Hematopoietic multipotent progenitor cell (in vitro differentiated cells): ENCODE data around the gene NDUFB2. TPM values are rescaled to one million over a fixed set of nuclear protein-coding genes. Genes with fewer than 3 reads are reported as not detected.
"Not testable (repeated sequence)": the region's sequence is repeated elsewhere in the genome, so short reads cannot be mapped to it uniquely, and the experiment has no call there.

ENCODE experiments used
- DNase-seq, 3 donors: peaks; one replicate each; pipeline ENCODE4 v3.0.0-alpha.2; 2011 to 2015; ENCODE audit warnings: low read depth in 2 of 3, low spot score in 2 of 3
- total RNA-seq: library from RNA; depleted of rRNA; stranded (reverse); fragments of >200 nt; gene quantifications from one replicate; pipeline ENCODE4 v1.2.3, GENCODE V29; 2012

NDUFB2 gene
- total RNA-seq, 1 donor, result 62.5 TPM

DNA sequence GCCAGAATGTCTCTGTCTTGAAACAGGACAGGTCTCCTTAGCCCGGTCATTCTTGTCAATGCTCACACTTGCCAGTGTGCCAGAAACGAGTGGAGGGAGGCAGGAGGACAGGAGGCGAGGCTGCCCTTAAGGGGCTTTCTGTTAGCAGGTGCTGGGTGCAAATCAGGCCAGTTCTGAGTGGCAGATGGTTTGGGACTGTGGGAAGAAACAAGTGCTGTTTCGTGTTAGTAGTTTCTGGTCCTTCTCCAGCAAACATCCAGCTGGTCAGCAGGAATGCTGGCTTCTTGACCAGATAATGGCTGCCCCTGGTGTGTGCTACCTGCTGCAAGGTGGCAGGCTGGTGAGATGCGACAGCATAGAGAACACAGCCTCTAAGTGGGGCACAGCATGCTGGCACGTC lies 8.2 kb upstream of the NDUFB2 start:
- no peak for DNase-seq

DNA sequence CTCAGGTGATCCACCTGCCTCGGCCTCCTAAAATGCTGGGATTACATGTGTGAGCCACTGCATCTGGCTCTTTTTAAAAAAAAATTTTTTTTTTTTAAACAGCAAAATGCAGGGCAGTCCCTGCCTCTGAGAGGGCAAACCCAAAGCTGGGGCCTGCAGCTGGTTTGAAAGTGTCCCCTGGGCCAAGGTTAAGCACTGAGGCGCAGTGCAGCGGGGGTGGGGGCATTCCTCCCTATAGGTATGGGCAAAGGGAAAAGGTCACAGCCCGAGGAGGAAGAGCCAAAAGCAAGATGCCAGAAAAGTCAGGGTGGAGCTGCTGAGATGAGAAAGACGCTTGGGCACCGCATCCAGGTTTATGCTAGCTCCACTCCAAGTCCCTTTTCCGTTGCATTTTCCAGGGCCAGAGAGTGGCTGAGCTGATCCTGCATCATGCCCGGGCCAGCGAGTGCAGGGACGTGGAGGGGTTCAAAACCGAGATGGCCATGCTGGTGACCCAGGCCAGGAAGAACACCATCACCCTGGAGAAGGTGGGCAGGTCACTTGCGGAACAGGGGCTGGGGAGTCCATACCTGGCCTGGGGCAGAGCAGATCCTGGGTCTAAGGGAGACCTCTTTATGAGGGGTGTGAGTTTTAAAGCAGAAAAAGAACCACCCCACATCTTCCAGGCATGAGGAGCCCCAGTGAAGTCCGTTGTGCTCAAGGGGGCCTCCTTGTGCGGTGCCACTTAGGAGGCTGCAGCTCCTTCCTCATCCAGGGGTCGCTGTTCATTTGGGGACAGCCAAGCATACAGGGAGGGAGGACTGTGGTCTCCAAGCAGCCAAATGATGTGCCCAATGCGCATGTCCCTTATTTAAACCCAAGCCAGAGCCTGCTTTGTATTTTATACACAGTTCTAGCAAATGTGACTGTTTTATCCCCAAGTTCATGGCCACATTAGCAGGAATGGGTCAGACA lies 7.0 kb upstream of the NDUFB2 start:
- no peak for DNase-seq

DNA sequence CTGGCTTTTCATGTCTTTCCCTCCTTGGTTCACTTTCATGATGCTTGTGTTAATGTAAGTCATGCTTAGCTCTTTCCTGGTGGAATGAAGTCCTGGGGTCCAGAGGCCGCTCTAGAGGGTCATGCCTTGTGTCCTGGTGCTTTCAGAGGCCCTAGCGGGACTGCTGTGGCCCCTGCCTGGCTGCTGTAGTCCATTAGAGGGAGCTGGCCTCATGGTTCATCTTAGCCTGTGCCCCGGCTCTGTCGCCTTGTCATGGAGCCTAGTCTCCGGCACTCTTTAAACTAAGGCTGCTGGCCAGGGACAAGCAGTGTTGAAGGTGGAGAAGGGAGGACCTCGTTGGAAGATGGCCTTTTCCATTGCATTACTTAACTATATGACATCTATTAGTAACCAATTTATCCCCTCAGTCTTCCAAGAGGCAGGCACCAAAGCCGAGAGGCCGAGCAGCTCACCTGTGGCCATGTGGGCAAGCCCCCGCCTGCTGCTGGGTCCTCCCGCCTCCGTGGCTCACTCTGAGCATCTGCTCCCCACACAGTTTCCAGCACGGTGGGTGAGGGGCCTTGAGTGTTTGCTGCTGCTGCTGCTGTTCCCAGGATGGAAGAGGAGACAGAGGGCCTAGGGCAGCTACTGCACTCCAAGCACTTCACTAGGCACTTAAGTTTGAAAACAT lies 5.0 kb upstream of the NDUFB2 start:
- no peak for DNase-seq

DNA sequence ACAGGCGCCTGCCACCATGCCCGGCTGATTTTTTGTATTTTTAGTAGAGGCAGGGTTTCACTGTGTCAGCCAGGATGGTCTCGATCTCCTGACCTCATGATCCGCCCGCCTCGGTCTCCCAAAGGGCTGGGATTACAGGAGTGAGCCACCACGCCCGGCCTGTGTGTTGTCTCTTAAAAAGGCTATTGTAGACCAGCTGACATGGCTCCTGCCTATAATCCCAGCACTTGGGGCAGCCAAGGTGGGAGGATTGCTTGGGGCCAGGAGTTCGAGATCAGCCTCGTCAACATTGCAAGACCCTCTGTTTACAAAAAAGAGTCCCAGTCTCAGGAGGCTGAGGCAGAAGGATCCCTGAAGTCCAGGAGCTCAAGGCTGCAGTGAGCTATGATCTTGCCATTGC lies 2.7 kb upstream of the NDUFB2 start:
- DNase-seq, result not testable (repeated sequence)

DNA sequence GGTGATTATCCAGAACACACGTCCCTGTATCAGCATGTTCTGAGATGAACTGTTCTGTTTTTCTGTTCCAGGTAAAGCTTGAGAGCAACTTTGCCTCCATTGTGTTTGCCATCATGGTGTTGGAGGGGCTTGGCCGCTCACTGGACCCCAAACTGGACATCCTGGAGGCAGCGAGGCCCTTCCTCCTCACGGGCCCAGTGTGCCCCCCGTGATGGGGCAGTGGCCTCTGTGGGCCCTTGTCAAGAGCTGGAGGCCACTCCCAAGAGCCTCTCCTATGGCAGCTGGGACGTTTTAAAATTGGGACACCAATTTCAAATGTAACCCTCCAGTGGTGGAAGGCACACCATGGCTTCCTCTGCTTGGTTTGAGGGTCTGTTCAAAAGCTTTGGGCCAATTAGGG lies 1.9 kb upstream of the NDUFB2 start:
- DNase-seq, result no peak

DNA sequence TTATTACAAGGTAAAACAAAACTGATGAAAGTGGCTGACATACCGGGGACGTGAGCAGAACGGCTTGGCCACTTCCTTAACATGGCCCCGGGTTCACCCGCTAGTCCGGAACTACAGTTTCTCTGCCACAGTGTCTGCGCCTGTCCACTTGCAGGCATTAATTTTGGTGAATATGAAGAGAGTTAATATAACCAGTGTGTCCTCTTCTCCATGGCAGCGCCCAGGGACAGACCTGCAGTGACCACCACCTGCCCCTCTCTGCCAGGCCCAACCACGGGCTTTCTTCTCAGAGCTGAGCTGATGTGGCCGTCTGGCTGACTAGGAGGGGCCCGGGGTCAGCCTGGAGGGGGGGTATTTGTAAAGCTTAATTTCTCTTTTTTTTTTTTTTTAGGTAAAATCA lies 1.1 kb upstream of the NDUFB2 start:
- no peak for DNase-seq

DNA sequence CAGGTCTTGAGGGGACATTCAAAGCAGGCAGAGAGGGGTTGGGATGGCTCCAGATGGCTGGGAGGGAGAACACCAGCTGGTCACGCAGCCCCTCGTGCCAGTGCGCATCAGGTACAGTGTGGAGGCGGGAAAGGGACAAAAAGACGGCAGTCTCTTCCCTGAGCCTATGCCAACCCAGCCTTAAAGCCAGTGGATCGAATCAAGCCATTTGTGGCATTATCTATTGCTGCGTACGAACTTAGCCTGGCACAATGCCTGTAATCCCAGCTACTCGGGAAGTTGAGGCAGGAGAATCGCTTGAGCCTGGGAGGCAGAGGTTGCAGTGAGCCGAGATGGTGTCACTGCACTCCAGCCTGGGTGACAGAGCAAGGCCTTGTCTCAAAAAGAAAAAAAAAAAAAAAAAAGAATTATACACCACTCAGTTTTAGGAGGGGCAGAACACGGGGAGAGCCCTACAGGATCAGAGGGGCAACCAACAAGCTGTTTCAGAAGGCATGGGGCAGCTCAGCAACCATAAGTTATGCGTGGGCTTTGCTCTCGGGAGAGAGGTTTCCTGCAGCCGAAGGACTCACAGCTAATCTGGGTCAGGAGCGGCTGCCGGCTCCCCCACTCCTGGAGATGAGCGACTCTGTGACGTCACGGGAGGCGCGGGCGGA lies 356 bp upstream of the NDUFB2 start:
- peak; percentile 84 to 94 (median 92) for DNase-seq

DNA sequence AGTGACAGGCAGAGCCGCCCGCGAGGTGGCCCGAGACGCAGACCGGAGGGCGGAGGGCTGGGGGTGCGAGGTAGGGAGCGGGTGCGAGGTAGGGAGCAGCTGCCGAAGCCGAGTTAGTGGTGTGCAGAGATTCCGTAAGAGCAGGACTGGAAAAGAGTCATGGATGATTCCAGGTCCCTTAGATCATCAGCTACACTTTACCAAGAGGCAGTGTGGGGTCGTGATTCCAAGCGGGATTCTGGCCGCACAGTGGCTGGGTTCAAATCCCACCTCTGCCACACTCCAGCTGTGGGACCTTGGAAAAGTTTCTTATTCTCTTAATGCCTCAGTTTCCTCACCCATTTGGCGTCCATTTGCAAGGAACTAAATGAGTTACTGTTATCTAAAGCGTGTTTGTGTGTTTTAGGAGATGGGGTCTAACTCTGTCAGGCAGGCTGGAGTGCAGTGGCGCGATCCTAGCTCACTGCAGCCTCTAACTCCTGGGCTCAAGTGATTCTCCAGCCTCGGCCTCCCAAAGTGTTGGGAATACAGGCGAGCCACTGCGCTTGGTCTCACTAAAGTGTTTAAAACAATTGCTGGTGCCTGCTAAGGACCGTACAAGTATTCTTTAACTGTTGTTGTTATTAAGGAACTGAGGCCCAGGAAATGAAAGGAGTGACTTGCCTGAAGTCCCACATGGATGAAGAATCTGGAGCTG lies 1.1 kb downstream of the NDUFB2 start:
- no peak for DNase-seq

DNA sequence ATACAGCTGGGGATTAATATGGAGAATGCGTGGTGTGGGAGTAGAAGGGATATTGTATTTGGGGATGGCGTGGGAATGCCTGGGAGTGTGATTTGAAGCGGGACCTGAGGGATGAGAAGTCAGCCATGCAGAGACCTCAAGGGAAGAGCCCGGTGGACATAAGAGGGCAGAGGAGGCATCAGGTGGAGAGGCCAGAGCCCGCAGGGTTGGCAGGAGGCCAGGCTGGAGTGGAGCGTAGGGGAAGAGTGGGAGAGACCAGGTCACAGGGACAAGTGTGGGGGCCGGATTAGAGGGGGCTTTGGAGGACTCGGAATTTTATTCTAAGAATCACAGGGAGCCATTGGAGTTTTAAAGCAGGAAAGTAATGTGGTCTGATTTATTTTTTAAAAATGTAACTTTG lies 2.0 kb downstream of the NDUFB2 start:
- no peak for DNase-seq

DNA sequence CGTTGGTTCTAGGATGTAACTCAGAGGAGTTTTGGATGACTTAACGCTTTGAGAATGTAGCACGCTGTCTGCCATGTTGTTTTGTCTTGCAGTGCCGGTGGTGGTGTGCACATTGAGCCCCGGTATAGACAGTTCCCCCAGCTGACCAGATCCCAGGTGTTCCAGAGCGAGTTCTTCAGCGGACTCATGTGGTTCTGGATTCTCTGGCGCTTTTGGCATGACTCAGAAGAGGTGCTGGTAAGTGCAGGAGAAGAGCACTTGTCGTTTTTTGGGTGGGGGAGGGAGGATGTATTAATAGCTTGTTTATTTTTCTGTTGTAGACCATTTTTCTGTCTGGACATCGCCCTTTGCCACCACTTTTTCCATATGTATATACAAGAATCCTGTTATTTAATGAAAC lies 6.3 kb downstream of the NDUFB2 start:
- DNase-seq, result no peak

DNA sequence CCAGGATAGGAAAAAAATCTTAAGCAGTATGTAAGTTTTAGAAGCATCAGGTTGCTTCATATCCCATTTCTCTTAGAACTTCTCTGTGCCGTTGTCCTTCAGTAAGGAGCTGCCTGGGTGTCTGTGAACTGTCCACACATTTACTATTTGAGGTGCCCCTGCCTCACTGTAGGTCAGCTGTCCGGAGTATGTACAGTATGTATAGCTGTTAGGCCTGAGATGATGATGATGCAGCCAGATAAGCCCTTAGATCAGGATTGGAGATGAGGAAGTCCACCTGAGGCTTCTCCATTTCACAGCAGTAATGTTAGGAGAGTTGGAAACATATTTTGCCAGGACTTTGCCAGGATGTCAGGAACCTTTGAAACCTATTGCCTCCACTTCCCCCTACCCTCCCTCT lies 7.7 kb downstream of the NDUFB2 start:
- no peak for DNase-seq

DNA sequence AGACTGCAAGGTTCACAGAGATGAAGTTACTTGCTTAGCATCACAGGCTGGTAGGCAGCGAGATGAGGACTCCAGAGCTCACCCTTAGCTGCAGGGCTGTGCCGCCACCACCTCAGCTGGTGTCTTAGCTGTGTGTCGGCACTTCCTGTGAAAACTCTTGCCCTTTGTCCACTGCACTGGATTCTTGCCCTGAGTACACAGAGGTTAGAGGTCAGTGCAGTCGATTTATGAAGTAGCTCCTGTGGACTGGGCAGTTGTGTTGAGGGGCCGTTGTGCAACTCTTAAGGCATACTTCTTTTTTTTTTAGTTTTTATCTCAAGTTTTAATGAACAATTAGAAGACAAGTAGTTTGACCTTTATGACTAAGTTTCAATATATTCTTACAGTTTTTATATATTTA lies 10.6 kb downstream of the NDUFB2 start:
- no peak for DNase-seq

DNA sequence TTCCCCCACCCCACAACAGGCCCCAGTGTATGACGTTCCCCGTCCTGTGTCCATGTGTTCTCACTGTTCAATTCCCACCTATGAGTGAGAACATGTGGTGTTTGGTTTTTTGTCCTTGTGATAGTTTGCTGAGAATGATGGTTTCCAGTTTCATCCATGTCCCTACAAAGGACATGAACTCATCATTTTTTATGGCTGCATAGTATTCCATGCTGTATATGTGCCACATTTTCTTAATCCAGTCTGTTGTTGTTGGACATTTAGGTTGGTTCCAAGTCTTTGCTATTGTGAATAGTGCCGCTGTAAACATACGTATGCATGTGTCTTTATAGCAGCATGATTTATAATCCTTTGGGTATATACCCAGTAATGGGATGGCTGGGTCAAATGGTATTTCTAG lies 12.3 kb downstream of the NDUFB2 start:
- DNase-seq, result not testable (repeated sequence)

DNA sequence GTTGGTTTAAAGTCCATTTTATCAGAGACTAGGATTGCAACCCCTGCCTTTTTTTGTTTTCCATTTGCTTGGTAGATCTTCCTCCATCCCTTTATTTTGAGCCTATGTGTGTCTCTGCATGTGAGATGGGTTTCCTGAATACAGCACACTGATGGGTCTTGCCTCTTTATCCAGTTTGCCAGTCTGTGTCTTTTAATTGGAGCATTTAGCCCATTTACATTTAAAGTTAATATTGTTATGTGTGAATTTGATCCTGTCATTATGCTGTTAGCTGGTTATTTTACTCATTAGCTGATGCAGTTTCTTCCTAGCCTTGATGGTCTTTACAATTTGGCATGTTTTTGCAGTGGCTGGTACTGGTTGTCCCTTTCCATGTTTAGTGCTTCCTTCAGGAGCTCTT lies 15.9 kb downstream of the NDUFB2 start:
- not testable (repeated sequence) for DNase-seq

DNA sequence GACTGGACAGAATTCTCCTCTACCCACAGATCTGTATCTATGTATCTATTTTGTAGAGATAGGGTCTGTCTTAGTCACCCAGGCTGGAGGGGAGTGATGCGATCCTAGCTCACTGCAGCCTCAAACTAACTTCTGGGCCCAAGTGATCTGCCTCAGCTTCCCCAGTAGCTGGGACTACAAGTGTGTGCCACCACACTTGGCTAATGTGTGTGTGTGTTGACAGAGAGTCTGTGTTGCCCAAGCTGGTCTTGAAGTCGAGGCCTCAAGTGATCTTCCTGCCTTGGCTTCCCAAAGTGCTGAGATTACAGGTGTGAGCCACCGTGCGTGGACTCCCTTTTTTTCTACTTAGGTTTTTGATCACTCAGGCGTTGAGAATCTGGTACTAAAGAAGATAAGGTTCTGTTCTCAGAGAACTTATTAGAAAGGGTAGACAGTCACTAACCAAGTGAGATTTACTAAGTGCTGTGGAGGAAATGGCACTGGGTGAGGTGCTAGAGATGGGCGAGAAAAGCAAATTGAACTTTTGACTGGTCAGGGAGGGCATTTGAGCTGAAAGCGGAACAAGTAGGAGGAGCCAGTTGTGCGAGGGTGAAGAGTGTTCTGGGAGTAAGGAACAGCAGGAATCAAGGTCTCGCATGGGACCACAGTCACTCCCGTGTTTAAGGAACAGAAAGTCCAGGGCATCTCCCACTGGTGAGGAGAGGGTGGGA lies 18.0 kb downstream of the NDUFB2 start:
- no peak for DNase-seq

DNA sequence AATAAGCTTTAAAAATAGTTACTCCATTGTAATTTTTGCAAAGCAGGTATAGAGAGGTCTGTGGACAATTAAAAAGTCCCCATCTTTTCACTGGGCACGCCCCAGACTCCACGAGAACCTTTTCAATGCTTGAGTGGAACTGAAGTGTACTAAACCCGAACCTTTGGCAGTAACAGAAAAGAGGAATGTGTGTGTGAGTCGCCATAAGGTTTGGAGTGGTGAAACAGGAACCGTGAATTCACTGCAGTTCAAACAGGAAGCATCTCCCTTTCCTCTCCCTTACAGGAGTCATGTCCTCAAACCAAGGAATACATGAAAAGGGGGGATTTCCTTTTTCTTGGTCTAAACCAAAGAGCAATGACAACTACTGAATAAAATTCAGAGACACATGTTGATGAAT lies 23.2 kb downstream of the NDUFB2 start:
- DNase-seq, result peak in 1 of 3 donors; percentile 10

DNA sequence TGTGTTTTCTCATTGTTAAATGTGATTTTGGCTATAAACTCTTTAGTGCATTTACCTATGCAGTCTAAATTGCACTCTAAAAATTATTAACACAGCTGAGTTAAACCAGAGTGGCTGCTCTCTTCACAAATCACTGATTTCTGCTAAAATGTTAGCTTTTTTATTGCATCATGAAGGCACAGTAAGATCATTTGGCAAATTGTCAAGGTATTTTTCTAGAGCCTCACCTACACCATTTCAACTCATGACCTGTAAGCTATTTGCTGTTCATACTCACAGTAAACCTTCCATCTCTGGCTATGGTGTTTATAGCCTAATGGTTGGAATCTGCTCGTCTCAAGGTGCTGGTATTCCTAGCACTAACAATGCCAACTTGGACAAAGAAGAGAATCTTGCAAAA lies 25.7 kb downstream of the NDUFB2 start:
- DNase-seq, result no peak

DNA sequence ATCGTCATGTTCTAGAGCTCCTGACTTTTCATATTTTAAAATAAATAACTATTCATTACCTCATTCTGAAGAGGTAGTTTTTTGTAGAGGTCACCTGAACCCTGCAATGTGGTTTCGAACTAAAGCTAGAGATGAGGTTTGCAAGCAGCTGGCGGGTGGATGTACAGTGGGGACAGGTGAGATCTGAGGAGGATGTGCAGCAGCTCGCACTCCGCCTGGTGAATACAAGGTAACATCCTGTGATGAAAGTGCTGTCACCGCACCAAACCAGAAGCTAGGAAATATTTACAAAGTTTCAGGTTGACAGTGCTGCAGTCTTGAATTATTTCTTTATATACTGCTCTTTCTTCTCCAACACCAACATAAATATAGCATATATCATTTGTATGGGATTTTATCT lies 26.5 kb downstream of the NDUFB2 start:
- no peak for DNase-seq

DNA sequence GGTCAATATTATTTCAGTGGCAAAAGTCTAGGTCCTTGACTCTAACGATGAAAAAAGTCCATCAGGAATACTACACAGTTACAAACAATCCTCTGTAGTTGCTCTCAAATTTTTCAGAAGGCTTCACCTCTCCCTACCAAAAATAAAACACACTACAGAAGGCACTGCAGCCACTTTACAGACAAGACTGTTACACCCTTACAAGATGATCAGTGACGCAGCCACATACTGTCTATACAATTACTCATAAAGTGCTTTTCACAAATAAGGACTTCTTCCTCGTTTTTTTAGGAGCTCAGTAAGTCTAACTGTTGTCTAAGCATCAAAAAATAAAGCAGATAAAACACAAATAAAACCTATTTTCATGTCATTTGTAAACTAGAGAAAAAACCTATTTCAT lies 27.1 kb downstream of the NDUFB2 start:
- no peak for DNase-seq

DNA sequence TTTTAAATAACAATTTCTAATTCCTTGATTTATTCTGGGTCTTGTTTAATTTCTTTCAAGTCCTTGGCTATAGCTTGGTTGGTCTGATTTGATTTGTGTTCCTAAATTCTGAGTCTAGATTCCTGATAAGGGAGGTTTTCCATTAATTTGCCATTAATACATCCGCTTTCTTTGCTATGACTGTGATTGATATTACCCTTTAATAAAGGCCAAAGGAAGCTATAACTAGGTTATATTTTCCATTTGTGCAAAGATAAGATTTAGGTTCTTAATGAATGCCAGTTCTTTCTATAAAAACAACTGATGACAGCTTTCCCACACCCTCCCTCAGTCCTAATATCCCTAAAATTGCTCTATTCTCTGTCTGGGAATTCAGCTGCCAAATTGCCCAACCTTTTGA lies 28.2 kb downstream of the NDUFB2 start:
- no peak for DNase-seq
